ENCODE measurements around the gene METTL8.
"Not testable (repeated sequence)": the region's sequence is repeated elsewhere in the genome, so short reads cannot be mapped to it uniquely, and the experiment has no call there.

Gene METTL8

DNA sequence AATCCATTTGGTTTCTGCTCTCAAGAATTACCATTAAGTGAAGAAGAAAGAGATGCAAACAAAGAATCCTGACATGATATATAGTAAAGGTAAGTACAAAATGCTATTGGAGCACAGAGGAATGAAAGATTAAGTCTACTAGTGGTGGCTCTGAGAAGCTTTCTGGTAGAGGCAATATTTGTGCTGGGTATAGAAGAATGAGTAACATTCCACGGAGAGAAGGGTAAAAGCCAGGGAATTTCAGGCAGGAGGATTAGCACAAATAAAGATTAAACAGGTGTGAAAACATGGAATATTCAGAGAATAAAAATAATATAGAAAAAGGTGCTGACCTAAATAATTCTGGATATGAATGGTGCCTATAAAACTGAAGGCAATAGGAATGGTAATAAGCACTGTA, 31.8 kb downstream of the METTL8 start:
- DNase-seq (ENCODE audit: low read depth), result no peak

GRCh38 chr2:171400395-171400794, 33.4 kb downstream of the METTL8 start:
- DNase-seq (ENCODE audit: low read depth), result no peak

DNA sequence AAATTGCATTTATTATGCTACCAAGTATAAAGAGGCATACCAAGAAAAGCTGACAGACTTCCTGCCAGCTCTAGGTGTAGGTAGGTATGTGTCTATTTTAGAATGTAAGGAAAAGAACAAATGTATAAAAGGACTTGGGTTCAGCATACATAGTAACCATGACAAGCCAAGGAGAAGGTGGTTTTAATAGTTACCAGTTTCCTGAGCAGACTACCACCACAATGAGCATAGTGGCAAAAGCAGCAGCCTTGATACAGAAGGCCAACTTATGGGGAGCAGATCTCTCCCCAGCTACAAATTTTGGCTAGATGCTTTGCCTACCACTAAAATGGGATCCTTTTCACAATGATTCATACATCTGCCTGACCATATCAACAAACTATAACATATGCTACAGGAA, 34.5 kb downstream of the METTL8 start:
- no peak for DNase-seq (ENCODE audit: low read depth)

- DNase-seq (ENCODE audit: low read depth), result no peak
Observed at GRCh38 chr2:171394164-171394740, 39.5 kb downstream of the METTL8 start.

DNA sequence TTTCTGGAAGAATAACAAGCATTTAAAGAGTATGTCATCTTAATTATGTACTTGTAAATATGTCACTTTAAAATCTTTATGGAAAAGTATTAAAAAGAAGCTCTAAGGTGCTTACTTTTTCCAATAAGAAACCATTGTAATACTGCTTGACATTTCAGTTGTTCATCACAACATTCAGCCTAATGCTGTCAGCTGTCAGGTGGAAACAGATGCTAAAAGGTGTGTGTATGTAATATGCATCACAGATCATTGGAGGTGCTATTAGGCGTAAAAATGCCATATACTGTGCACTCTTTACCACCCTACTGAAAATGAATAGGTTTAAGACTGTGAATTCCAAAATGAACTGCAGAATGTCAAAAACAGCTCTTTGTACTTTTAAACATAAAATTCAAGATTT, 40.3 kb downstream of the METTL8 start:
- DNase-seq (ENCODE audit: low read depth), result no peak

DNA sequence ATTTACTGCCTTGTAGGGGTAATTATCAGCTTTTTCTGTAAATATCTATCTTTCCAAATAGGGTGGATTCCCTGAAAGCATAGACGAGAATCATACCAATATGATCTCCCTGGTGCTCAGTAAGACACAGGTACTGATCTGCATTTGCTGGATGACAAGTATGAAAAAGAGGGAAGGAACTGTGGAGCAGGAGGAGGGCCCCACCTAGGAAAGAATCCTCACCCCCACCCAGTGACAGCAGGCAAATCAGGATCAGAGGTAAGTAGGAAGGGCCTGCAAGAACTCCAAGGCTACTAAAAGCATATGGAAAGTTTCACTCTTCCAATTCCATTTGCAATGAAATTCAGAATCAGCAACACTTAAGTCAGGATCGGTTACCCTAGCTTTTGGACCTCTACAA, 42.3 kb downstream of the METTL8 start:
- DNase-seq (ENCODE audit: low read depth), result no peak

GRCh38 chr2:171390941-171391516, 42.8 kb downstream of the METTL8 start:
- DNase-seq (ENCODE audit: low read depth), result peak; percentile 31

DNA sequence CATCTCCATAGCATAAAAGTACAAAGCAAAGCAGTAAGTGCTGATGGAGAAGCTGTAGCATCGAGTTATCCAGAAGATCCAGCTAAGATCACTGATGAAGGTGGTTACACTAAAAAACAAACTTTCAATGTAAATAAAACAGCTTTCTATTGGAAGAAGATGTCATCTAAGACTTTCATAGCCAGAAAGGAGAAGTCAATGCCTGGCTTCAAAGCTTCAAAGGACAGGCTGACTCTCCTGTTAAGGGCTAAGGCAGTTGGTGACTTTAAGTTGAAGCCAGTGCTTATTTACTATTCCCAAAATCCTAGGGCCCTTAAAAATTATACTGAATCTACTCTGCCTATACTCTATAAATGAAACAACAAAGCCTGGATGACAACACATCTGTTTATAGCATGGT, 44.0 kb downstream of the METTL8 start:
- no peak for DNase-seq (ENCODE audit: low read depth)

DNA sequence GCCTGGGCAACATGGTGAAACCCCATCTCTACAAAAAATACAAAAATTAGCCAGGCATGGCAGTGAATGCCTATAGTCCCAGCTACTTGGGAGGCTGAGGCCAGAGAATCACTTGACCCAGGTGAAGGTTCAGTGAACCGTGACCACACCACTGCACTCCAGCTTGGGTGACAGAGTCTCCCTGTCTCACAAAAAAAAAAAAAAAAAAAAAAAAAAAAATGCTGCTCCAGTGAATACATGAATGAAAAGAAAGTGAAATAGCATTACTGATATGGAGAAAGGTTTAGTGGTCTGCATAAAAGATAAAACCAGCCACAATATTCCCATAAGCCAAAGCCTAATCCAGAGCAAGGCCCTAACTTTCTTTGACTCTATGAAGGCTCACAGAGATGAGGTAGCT, 44.5 kb downstream of the METTL8 start:
- DNase-seq (ENCODE audit: low read depth), result no peak

- DNase-seq (ENCODE audit: low read depth), result no peak
Observed at GRCh38 chr2:171387052-171387451, 46.7 kb downstream of the METTL8 start.

GRCh38 chr2:171386627-171387026, 47.2 kb downstream of the METTL8 start:
- DNase-seq (ENCODE audit: low read depth), result no peak

- no peak for DNase-seq (ENCODE audit: low read depth)
Observed at GRCh38 chr2:171383134-171383533, 50.7 kb downstream of the METTL8 start.

DNA sequence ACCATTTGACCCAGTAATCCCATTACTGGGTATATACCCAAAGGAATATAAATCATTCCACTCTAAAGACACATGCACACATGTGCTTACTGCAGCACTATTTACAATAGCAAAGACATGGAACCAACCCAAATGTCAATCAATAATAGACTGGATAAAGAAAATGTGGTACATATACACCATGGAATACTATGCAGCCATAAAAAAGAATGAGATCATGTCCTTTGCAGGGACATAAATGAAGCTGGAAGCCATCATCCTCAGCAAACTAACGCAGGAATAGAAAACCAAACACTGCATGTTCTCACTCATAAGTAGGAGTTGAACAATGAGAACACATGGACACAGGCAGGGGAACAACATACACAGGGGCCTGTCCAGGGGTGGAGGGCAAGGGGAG, 51.6 kb downstream of the METTL8 start:
- DNase-seq (ENCODE audit: low read depth), result not testable (repeated sequence)

- DNase-seq (ENCODE audit: low read depth), result not testable (repeated sequence)
Observed at GRCh38 chr2:171377852-171378251, 55.9 kb downstream of the METTL8 start.

DNA sequence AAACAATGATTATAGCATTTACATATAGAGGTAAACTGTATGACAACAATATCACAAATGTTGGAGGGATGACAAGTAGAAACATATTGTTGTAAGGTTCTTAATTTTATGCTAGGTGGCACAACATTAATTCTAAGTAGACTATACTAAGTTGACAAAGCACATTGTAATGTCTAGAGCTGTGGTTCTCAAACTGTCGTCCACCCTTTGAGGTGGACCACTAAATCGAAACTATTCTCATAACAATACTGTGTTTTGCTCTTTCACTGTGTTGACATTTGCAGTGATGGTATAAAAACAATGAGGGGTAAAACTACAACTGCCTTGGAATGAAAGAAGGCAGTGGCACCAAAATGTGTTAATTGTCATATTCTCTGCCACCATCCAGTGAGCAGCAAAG, 66.1 kb downstream of the METTL8 start:
- no peak for DNase-seq (ENCODE audit: low read depth)

GRCh38 chr2:171365778-171366177, 68.0 kb downstream of the METTL8 start:
- no peak for DNase-seq (ENCODE audit: low read depth)

GRCh38 chr2:171365232-171365631, 68.6 kb downstream of the METTL8 start:
- no peak for DNase-seq (ENCODE audit: low read depth)

DNA sequence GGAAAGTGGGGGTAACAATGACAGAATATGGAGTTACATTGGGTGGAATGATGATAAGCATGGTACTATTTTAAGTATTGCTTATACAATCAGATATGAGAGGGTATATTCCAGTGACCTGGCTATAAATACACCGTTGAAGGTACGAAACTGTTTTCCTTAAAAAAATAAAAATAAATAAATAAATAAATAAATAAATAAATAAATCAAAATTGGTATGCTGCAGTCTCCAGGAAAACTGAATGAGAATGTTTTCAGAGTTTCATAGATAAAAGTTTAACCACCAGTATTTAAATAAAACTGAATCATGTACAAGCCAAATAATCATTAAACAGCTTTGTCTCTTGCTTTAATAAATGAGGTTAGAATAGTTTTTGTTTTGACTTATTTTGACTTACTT, 71.4 kb downstream of the METTL8 start:
- DNase-seq (ENCODE audit: low read depth), result no peak

DNA sequence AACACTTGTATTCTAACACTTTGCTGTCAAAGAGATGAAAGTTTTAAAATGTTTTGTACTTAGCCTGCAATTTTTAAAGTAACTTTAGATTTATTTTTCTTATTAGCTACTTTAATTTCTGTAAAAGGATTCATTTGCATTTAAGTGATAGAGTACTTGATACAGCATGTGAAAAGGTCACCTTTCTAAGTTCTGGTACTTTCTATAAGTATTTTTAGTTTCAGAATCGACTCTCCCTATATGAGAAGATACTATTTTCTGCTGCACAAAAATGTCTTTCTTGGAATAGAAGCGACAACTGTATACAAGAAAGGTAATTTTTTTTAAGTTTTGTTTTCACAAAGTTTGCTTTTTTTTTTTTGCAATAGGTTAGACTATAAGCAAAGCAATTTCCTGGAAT, 72.9 kb downstream of the METTL8 start:
- DNase-seq (ENCODE audit: low read depth), result no peak

DNA sequence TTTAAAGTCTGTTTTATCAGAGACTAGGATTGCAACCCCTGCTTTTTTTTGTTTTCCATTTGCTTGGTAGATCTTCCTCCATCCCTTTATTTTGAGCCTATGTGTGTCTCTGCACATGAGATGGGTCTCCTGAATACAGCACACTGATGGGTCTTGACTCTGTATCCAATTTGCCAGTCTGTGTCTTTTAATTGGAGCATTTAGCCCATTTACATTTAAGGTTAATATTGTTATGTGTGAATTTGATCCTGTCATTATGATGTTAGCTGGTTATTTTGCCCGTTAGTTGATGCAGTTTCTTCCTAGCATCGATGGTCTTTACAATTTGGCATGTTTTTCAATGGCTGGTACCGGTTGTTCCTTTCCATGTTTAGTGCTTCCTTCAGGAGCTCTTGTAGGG, 80.0 kb downstream of the METTL8 start:
- not testable (repeated sequence) for DNase-seq (ENCODE audit: low read depth)

DNA sequence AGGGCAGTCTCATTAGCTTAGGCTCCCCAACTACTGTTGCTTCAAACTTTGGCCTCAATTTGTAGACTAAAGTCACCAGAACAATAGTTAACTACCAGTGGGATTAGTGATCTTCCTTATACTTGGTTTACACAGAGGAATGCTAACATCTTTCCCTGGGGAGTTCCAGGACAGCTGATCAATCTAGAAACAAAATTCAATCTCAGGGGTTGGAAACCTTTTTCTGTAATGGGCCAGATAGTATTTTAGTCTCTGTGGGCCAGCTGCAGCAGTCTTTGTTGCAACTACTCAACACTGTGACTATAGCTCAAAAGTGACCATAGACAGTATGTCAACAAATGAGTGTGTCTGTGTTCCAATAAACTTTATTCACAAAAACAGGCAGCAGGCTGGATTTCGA, 85.7 kb downstream of the METTL8 start:
- DNase-seq (ENCODE audit: low read depth), result no peak

DNA sequence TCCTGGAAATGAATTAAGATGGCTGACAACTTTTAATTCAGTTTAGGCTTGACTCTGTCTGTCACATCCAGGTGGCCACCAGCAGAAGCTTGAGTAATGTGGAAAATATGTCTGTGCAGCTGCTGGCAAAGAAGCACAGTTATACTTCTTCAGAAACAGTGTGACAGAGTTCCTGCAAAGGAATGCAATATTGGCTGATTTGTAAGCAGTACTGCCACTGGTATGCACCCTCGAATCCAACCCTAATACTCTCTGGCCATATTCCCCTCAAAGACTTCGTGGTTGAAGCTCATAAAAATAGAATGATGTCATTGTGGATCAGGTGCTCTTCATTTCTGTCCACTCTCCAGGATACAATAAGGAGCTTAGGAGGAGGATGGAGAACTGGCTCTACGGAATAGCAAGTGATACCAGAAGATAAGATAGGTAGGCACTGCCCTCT, 86.2 kb downstream of the METTL8 start:
- DNase-seq (ENCODE audit: low read depth), result peak; percentile 21

GRCh38 chr2:171346723-171347557, 86.8 kb downstream of the METTL8 start:
- no peak for DNase-seq (ENCODE audit: low read depth)

Measured in fibroblast of the conjunctiva (primary cell).